Panc1 (cell line): Measurements from ENCODE around the gene UBE2R2.

ENCODE experiments used
- POLR2AphosphoS5 ChIP-seq: IDR thresholded peaks from 2 replicates; pipeline ENCODE4 v1.6.1; 2012; ENCODE audit warnings: mild to moderate bottlenecking, low read depth, low read length, moderate library complexity
- SIN3A ChIP-seq: IDR thresholded peaks from 2 replicates; pipeline ENCODE4 v1.6.1; 2012; ENCODE audit warnings: low read depth, mild to moderate bottlenecking, low read length, moderate library complexity, borderline replicate concordance; ENCODE audit not compliant: insufficient read depth
- TF ChIP-seq, protein P1 (sequence below): fragments of 450-650 bp; IDR thresholded peaks from 2 replicates; pipeline ENCODE4 v1.5.1; 2017; ENCODE audit warnings: mild to moderate bottlenecking
- TF ChIP-seq, protein P2 (sequence below), 2 experiments: IDR thresholded peaks; 2 replicates each; pipeline ENCODE4 v1.6.1; 2011 to 2012; ENCODE audit warnings: low read depth in 2 of 2, control low read depth in 1 of 2, low read length in 1 of 2, mild to moderate bottlenecking in 1 of 2, moderate library complexity in 1 of 2; ENCODE audit not compliant: insufficient read depth in 1 of 2

DNA sequence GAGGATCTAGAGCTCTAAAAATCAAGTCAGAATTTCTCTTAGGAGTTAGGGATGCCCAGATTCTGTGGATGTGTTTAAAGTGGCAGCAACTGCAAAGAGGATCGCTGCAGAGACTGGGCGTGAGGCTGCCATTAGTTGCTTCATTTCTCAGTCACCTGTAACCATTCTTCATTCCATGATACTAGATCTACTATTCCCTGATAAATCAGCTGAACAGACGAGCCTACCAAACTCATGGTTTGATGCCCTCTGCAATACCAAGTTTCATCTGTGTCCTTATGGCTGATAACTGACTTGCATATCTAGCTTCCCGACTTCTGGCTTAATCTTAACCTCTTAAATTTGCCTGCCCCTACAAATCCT is 33.3 kb downstream of the UBE2R2 start:
- TF ChIP-seq, protein P1, sequence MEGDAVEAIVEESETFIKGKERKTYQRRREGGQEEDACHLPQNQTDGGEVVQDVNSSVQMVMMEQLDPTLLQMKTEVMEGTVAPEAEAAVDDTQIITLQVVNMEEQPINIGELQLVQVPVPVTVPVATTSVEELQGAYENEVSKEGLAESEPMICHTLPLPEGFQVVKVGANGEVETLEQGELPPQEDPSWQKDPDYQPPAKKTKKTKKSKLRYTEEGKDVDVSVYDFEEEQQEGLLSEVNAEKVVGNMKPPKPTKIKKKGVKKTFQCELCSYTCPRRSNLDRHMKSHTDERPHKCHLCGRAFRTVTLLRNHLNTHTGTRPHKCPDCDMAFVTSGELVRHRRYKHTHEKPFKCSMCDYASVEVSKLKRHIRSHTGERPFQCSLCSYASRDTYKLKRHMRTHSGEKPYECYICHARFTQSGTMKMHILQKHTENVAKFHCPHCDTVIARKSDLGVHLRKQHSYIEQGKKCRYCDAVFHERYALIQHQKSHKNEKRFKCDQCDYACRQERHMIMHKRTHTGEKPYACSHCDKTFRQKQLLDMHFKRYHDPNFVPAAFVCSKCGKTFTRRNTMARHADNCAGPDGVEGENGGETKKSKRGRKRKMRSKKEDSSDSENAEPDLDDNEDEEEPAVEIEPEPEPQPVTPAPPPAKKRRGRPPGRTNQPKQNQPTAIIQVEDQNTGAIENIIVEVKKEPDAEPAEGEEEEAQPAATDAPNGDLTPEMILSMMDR, result no peak
- no peak for TF ChIP-seq POLR2AphosphoS5
- TF ChIP-seq, protein P2, sequence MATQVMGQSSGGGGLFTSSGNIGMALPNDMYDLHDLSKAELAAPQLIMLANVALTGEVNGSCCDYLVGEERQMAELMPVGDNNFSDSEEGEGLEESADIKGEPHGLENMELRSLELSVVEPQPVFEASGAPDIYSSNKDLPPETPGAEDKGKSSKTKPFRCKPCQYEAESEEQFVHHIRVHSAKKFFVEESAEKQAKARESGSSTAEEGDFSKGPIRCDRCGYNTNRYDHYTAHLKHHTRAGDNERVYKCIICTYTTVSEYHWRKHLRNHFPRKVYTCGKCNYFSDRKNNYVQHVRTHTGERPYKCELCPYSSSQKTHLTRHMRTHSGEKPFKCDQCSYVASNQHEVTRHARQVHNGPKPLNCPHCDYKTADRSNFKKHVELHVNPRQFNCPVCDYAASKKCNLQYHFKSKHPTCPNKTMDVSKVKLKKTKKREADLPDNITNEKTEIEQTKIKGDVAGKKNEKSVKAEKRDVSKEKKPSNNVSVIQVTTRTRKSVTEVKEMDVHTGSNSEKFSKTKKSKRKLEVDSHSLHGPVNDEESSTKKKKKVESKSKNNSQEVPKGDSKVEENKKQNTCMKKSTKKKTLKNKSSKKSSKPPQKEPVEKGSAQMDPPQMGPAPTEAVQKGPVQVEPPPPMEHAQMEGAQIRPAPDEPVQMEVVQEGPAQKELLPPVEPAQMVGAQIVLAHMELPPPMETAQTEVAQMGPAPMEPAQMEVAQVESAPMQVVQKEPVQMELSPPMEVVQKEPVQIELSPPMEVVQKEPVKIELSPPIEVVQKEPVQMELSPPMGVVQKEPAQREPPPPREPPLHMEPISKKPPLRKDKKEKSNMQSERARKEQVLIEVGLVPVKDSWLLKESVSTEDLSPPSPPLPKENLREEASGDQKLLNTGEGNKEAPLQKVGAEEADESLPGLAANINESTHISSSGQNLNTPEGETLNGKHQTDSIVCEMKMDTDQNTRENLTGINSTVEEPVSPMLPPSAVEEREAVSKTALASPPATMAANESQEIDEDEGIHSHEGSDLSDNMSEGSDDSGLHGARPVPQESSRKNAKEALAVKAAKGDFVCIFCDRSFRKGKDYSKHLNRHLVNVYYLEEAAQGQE (IDR thresholded peaks at IDR 0.05; ENCODE audit: insufficient read depth in 1 of 2, low read depth in 2 of 2, low read length in 1 of 2), result no peak
- no peak for TF ChIP-seq SIN3A
